ENCODE results near the gene CDH12. TPM values are rescaled to one million over a fixed set of nuclear protein-coding genes. Genes with fewer than 3 reads are reported as not detected.

The CDH12 gene
- total and polyA plus RNA-seq, 4 donors = 0.02 to 0.33 (median 0.17) TPM; not detected in 1

- Histone ChIP-seq H3K9ac (ENCODE audit: low read depth in 1 of 2, low read length in 2 of 2) (no peak overlapping the region), H3K27me3 (ENCODE audit: control insufficient read depth in 4 of 4, insufficient read depth in 4 of 4, low read length in 3 of 4) (no peaks in the 10 kb centered on the region), H3K4me3 (ENCODE audit: low read depth in 1 of 3, low read length in 3 of 3) (no peak overlapping the region), H3K4me1 (ENCODE audit: control insufficient read depth in 4 of 4, insufficient read depth in 4 of 4, low read length in 3 of 4) (no peaks in the 10 kb centered on the region), H3K9me3 (ENCODE audit: control insufficient read depth in 4 of 4, low read length in 3 of 4) (no peaks in the 10 kb centered on the region), H3K36me3 (ENCODE audit: control insufficient read depth in 4 of 4, insufficient read depth in 3 of 4, low read depth in 1 of 4, low read length in 3 of 4) (no peaks in the 10 kb centered on the region), H3K27ac (ENCODE audit: low read depth in 1 of 2, low read length in 2 of 2) (no peak overlapping the region)
- DNase-seq (ENCODE audit: low spot score) = no peak
- 60% methylated on average over 2 of the region's 2 CpGs for WGBS
- no peak for TF ChIP-seq SP1 (IDR thresholded peaks at IDR 0.05)
- no peak for TF ChIP-seq CTCF (IDR thresholded peaks at IDR 0.05; ENCODE audit: low read depth, low read length, missing input control)
- no peak for TF ChIP-seq EGR1 (IDR thresholded peaks at IDR 0.05; ENCODE audit: low read depth in 2 of 2)
- TF ChIP-seq TAF1 (conservative IDR thresholded peaks at IDR 0.05) = no peak
- TF ChIP-seq JUND (IDR thresholded peaks at IDR 0.05) = no peak
- TF ChIP-seq FOXA1 (IDR thresholded peaks at IDR 0.05) = no peak
- TF ChIP-seq, protein P1, sequence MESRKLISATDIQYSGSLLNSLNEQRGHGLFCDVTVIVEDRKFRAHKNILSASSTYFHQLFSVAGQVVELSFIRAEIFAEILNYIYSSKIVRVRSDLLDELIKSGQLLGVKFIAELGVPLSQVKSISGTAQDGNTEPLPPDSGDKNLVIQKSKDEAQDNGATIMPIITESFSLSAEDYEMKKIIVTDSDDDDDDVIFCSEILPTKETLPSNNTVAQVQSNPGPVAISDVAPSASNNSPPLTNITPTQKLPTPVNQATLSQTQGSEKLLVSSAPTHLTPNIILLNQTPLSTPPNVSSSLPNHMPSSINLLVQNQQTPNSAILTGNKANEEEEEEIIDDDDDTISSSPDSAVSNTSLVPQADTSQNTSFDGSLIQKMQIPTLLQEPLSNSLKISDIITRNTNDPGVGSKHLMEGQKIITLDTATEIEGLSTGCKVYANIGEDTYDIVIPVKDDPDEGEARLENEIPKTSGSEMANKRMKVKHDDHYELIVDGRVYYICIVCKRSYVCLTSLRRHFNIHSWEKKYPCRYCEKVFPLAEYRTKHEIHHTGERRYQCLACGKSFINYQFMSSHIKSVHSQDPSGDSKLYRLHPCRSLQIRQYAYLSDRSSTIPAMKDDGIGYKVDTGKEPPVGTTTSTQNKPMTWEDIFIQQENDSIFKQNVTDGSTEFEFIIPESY (IDR thresholded peaks at IDR 0.05) = no peak
- no peak for TF ChIP-seq ATF3 (IDR thresholded peaks at IDR 0.05)
- no peak for TF ChIP-seq RXRA (IDR thresholded peaks at IDR 0.05)
- no peak for TF ChIP-seq RAD21 (IDR thresholded peaks at IDR 0.05)
- TF ChIP-seq YY1 (IDR thresholded peaks at IDR 0.05) = no peak
- TF ChIP-seq HNF4A (conservative IDR thresholded peaks at IDR 0.05) = no peak
- no peak for TF ChIP-seq REST (IDR thresholded peaks at IDR 0.05)
- no peak for TF ChIP-seq NR2F2 (IDR thresholded peaks at IDR 0.05)
- TF ChIP-seq, protein P2, sequence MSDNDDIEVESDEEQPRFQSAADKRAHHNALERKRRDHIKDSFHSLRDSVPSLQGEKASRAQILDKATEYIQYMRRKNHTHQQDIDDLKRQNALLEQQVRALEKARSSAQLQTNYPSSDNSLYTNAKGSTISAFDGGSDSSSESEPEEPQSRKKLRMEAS (IDR thresholded peaks at IDR 0.05) = no peak
- TF ChIP-seq GABPA (IDR thresholded peaks at IDR 0.05 in 1 of 2, conservative IDR thresholded peaks at IDR 0.05 in 1 of 2) = no peak
Observed at GRCh38 chr5:21823076-21823574, 1030.0 kb downstream of the CDH12 start.

GRCh38 chr5:21820527-21820926 is 1032.6 kb downstream of the CDH12 start:
- Histone ChIP-seq H3K27ac (ENCODE audit: low read depth in 1 of 2, low read length in 2 of 2) (no peak overlapping the region), H3K9ac (ENCODE audit: low read depth in 1 of 2, low read length in 2 of 2) (no peak overlapping the region), H3K4me1 (ENCODE audit: control insufficient read depth in 4 of 4, insufficient read depth in 4 of 4, low read length in 3 of 4) (no peaks in the 10 kb centered on the region), H3K9me3 (ENCODE audit: control insufficient read depth in 4 of 4, low read length in 3 of 4) (no peaks in the 10 kb centered on the region), H3K4me3 (ENCODE audit: low read depth in 1 of 3, low read length in 3 of 3) (no peak overlapping the region), H3K27me3 (ENCODE audit: control insufficient read depth in 4 of 4, insufficient read depth in 4 of 4, low read length in 3 of 4) (no peaks in the 10 kb centered on the region), H3K36me3 (ENCODE audit: control insufficient read depth in 4 of 4, insufficient read depth in 3 of 4, low read depth in 1 of 4, low read length in 3 of 4) (no peaks in the 10 kb centered on the region)
- TF ChIP-seq JUND (IDR thresholded peaks at IDR 0.05) = no peak
- no peak for TF ChIP-seq EGR1 (IDR thresholded peaks at IDR 0.05; ENCODE audit: low read depth in 2 of 2)
- DNase-seq (ENCODE audit: low spot score) = no peak
- WGBS = 54% methylated on average over 5 of the region's 5 CpGs
